ENCODE measurements around the gene TMEM40. TPM values are rescaled to one million over a fixed set of nuclear protein-coding genes. Genes with fewer than 3 reads are reported as not detected.
"Not testable (repeated sequence)": the region's sequence is repeated elsewhere in the genome, so short reads cannot be mapped to it uniquely, and the experiment has no call there.

TMEM40 gene
- total RNA-seq, 4 donors from 2014 or later: not detected

DNA sequence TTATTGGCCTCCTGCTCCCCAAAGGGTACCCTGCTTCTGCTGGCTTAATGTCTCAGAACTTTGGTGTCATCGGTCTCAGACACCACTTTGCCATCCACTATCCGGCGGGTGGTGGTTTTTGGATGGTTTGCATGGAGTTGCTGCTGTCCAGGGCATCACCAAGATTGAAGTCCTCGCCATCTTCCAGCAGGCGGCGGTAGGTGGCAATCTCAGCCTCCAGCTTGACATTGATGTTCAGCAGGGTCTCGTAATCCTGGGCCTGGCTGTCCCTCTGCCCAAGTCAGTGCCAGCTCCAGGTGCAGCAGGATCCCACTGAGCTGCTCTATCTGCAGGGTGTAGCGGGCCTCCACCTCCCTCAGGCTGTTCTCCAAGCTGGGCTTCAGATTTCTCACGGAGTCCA is 28.3 kb upstream of the TMEM40 start:
- H3K27ac ChIP-seq: not testable (repeated sequence)
- DNase-seq (ENCODE audit: low spot score in 2 of 2): peak in 1 of 2 donors; percentile 48

DNA sequence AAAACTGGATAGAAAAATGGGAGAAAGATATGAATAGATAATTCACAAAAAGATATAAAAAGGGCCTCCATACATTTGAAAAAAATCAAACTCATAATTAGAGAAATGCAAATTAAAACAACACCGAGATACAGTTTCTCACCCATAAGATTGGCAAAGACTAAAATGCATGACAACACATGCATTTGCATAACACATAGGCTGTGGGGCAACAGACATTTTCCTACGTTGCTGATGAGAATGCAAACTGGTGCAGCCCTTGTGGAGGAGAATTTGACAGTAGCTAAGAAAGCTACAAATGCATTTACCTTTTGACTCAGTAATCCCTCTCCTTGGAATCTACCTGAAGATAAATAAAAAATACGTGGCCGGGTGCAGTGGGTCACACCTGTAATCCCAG is 26.0 kb upstream of the TMEM40 start:
- TF ChIP-seq POLR2A (IDR thresholded peaks at IDR 0.05): no peak
- no peak for TF ChIP-seq EP300 (IDR thresholded peaks at IDR 0.05)
- TF ChIP-seq, protein P1, sequence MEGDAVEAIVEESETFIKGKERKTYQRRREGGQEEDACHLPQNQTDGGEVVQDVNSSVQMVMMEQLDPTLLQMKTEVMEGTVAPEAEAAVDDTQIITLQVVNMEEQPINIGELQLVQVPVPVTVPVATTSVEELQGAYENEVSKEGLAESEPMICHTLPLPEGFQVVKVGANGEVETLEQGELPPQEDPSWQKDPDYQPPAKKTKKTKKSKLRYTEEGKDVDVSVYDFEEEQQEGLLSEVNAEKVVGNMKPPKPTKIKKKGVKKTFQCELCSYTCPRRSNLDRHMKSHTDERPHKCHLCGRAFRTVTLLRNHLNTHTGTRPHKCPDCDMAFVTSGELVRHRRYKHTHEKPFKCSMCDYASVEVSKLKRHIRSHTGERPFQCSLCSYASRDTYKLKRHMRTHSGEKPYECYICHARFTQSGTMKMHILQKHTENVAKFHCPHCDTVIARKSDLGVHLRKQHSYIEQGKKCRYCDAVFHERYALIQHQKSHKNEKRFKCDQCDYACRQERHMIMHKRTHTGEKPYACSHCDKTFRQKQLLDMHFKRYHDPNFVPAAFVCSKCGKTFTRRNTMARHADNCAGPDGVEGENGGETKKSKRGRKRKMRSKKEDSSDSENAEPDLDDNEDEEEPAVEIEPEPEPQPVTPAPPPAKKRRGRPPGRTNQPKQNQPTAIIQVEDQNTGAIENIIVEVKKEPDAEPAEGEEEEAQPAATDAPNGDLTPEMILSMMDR (IDR thresholded peaks at IDR 0.05): no peak
- Histone ChIP-seq H3K4me3 (no peak overlapping the region), H3K9me3 (no peaks in the 10 kb centered on the region), H3K27ac (no peak overlapping the region), H3K36me3 (no peaks in the 10 kb centered on the region), H3K4me1 (no peaks in the 10 kb centered on the region), H3K27me3 (no peaks in the 10 kb centered on the region)
- DNase-seq (ENCODE audit: low spot score in 2 of 2): no peak
- WGBS, 2 donors: 58 to 61% methylated on average over 4 of the region's 4 CpGs

More for the DNA sequence above, 28.3 kb upstream of the TMEM40 start:
- H3K4me1 ChIP-seq, H3K4me3 ChIP-seq, H3K9me3 ChIP-seq, H3K36me3 ChIP-seq, H3K27me3 ChIP-seq: not testable (repeated sequence)
- 37 to 48% methylated on average over 9 of the region's 9 CpGs for WGBS, 2 donors
- TF ChIP-seq, protein P1 (IDR thresholded peaks at IDR 0.05): peak in 3 of 5 experiments; percentile 8 to 34 (median 26)

DNA sequence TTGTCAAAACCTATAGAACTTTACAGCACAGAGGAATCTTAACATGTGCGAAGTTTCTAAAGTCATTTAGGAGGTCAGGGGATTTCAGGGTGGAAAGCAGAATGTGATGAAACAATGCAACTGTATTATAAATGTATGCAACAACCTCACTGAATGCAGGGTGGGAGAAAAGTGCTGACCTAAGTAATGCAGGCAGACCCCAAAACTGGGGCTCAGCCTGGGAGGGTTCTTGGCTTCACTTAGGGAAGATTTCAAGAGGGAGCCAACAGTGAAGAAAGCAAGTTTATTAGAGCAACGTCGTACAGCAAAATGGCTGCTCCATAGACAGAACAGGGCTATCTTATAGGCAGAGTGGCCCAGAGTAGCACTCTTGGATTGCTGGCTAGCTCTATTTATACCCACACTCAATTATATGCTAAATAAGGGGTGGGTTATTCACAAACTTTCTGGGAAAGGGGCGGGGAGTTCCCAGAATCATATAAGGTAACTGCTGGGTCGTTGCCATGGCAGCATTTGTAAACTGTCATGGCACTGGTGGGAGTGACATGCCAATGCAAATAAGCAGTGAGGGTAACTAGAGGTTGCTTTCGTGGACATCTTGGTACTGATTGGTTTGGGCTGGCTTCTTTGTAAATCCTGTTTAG is 23.2 kb upstream of the TMEM40 start:
- H3K4me1 ChIP-seq: no peaks in the 10 kb centered on the region
- H3K27me3 ChIP-seq: no peaks in the 10 kb centered on the region
- no peak overlapping the region for H3K4me3 ChIP-seq
- H3K9me3 ChIP-seq: no peaks in the 10 kb centered on the region
- DNase-seq (ENCODE audit: low spot score in 2 of 2): no peak
- 70 to 72% methylated on average over 6 of the region's 6 CpGs for WGBS, 2 donors
- no peaks in the 10 kb centered on the region for H3K36me3 ChIP-seq
- TF ChIP-seq POLR2A (IDR thresholded peaks at IDR 0.05): no peak
- no peak overlapping the region for H3K27ac ChIP-seq

DNA sequence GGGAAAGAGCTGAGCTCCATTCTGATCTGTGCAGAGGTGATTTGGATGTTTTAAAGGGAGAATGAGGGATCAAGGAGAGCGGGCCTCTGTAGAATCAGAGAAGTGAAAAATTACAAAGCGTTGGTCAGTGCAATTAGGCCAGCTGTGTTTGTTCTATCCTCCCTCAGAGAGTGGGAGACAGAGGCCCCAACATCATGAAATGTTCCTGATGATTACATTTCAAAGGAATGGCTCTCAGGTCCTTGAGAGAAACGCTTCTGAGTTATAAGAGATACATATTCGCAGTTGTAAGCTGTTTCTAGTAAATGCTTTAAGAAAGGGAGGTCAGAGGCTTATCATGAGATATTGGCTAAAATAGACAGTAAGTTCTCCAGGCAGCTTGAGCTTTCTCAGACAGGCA is 21.7 kb upstream of the TMEM40 start:
- H3K27ac ChIP-seq: no peak overlapping the region
- WGBS, 2 donors: 42 to 50% methylated on average over 4 of the region's 4 CpGs

DNA sequence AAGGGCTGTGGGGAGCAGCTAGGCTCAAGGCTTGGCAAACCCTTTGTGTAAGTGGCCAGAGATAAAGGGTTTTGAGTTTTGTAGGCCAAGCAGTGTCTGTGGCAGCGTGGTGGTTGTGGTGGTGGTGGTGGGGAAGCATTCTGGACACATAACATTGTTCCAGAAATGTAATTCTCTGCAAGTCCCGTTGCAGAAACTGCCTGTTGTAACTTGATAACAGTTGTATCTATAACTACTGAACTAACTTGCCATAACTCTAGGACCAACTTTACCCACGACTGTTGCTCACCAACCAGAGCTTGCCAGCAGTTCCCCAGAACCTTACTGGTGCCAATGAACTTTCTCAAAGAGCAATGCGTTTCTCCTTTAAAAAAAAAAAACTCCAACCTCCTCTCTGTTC is 18.1 kb upstream of the TMEM40 start:
- no peaks in the 10 kb centered on the region for H3K4me1 ChIP-seq
- no peaks in the 10 kb centered on the region for H3K9me3 ChIP-seq
- no peak for DNase-seq (ENCODE audit: low spot score in 2 of 2)
- no peaks in the 10 kb centered on the region for H3K36me3 ChIP-seq
- H3K27me3 ChIP-seq: no peaks in the 10 kb centered on the region
- H3K4me3 ChIP-seq: no peak overlapping the region
- TF ChIP-seq, protein P1 (IDR thresholded peaks at IDR 0.05): no peak
- no peak for TF ChIP-seq EP300 (IDR thresholded peaks at IDR 0.05)
- no peak for TF ChIP-seq POLR2A (IDR thresholded peaks at IDR 0.05)
- WGBS, 2 donors: 51 to 56% methylated on average over 4 of the region's 4 CpGs
- H3K27ac ChIP-seq: no peak overlapping the region

More for the DNA sequence above, 21.7 kb upstream of the TMEM40 start:
- no peak for DNase-seq (ENCODE audit: low spot score in 2 of 2)
- Histone ChIP-seq H3K36me3 (no peaks in the 10 kb centered on the region), H3K4me3 (no peak overlapping the region), H3K9me3 (no peaks in the 10 kb centered on the region), H3K27me3 (no peaks in the 10 kb centered on the region), H3K4me1 (no peaks in the 10 kb centered on the region)
- TF ChIP-seq POLR2A (IDR thresholded peaks at IDR 0.05) (no peak), EP300 (IDR thresholded peaks at IDR 0.05) (no peak)
- TF ChIP-seq, protein P1 (IDR thresholded peaks at IDR 0.05): no peak

DNA sequence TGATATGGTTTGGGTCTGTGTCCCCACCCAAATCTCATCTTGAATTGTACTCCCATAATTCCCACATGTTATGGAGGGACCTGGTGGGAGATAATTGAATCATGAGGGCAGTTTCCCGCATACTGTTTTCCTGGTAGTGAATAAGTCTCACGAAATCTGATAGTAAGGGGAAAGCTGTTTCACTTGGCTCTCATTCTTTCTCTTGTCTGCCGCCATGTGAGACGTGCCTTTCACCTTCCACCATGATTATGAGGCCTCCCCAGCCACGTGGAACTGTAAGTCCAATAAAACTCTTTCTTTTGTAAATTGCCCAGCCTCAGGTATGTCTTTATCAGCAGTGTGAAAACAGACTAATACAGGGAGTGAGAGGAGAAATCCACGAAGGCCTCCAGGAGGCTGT is 16.9 kb upstream of the TMEM40 start:
- not testable (repeated sequence) for H3K4me1 ChIP-seq; DNase-seq (ENCODE audit: low spot score in 2 of 2); H3K36me3 ChIP-seq; H3K27me3 ChIP-seq; H3K4me3 ChIP-seq; H3K9me3 ChIP-seq; H3K27ac ChIP-seq
- 65 to 68% methylated on average over 6 of the region's 6 CpGs for WGBS, 2 donors
